Epithelial cell of esophagus (primary cell): ENCODE data around the gene TAGAP.

Experiments used
- DNase-seq: peaks from one replicate; pipeline ENCODE4 v3.0.0; 2010; ENCODE audit warnings: low read depth
- H3K4me3 ChIP-seq: 2 replicates; pipeline ENCODE4 v1.5.1; 2011; ENCODE audit warnings: mild to moderate bottlenecking, low read length, control low read depth
- CTCF ChIP-seq: IDR thresholded peaks from 2 replicates; pipeline ENCODE4 v1.5.1; 2011; ENCODE audit warnings: low read depth, mild to moderate bottlenecking, low read length, control low read depth, inconsistent platforms; ENCODE audit not compliant: insufficient read depth; ENCODE audit errors: missing control alignments

TAGAP gene

GRCh38 chr6:159047891-159048685, 3.3 kb upstream of the TAGAP start:
- H3K4me3 ChIP-seq = no peak overlapping the region
- no peak for TF ChIP-seq CTCF
- DNase-seq = no peak

GRCh38 chr6:159045801-159046200, 1.0 kb upstream of the TAGAP start:
- H3K4me3 ChIP-seq = no peak overlapping the region
- DNase-seq = no peak
- TF ChIP-seq CTCF = no peak

- no peak overlapping the region for H3K4me3 ChIP-seq
- DNase-seq = no peak
- TF ChIP-seq CTCF = no peak
These were observed 844 bp downstream of the TAGAP start for GRCh38 chr6:159043947-159044346.

GRCh38 chr6:159043251-159043650, 1.5 kb downstream of the TAGAP start:
- no peak for DNase-seq
- no peak for TF ChIP-seq CTCF
- no peak overlapping the region for H3K4me3 ChIP-seq

DNA sequence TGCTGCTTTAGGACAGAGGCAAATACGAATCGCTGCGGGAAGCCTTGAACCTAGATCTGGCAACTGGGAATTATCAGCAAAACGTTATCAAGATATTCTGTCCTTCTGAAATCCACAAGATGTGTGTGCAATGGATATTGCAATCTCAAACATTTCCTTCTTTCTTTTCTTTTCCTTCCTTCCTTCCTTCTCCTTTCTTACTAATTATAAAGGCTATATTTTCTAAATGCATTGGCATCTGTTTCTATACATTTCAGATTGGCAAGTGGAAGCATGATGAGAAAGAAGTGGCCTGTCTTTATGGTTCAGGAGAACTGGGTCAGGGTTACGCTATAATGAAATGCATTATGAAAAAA, 2.0 kb downstream of the TAGAP start:
- no peak for DNase-seq
- no peak for TF ChIP-seq CTCF
- H3K4me3 ChIP-seq = no peak overlapping the region

- H3K4me3 ChIP-seq = no peak overlapping the region
- TF ChIP-seq CTCF = peak; percentile 98
- DNase-seq = peak; percentile 85
These were observed 2.6 kb downstream of the TAGAP start for GRCh38 chr6:159042003-159042825.
